NCI-H748 (cell line): ENCODE measurements around the gene GAS2L3.
"Not testable (repeated sequence)": the region's sequence is repeated elsewhere in the genome, so short reads cannot be mapped to it uniquely, and the experiment has no call there.

ENCODE experiments used
- DNase-seq: peaks from one replicate; lab custom pipeline; 2025; ENCODE audit not compliant: unreplicated experiment; lab: John Stamatoyannopoulos, UW

The GAS2L3 gene

GRCh38 chr12:100573292-100574186 is at the start of gene GAS2L3:
Gene GAS2L3 (plus strand): TSS chr12:100573684. CDS start chr12:100594905, 21,221 bp downstream.
- peak; percentile 94 for DNase-seq

DNA sequence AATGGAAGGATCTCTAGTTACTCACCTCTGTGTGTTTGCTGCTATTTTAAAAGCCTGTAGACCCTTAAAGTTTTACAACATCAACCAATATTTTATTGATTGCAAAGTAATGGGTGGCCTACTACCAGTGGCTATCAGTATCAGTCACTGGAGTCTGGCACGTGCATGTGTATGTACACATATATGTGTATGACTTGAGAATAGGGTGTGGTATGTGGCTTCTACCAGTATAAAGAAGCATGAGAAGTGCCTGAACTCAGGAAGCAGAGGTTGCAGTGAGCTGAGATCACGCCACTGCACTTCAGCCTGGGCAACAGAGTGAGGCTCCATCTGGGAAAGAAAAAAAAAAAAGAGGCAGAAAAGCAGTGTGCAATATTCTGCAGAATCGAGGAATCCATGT is 45.5 kb upstream of the GAS2L3 start:
- no peak for DNase-seq

- DNase-seq = no peak
Measured at GRCh38 chr12:100528471-100529127, 44.9 kb upstream of the GAS2L3 start.

DNA sequence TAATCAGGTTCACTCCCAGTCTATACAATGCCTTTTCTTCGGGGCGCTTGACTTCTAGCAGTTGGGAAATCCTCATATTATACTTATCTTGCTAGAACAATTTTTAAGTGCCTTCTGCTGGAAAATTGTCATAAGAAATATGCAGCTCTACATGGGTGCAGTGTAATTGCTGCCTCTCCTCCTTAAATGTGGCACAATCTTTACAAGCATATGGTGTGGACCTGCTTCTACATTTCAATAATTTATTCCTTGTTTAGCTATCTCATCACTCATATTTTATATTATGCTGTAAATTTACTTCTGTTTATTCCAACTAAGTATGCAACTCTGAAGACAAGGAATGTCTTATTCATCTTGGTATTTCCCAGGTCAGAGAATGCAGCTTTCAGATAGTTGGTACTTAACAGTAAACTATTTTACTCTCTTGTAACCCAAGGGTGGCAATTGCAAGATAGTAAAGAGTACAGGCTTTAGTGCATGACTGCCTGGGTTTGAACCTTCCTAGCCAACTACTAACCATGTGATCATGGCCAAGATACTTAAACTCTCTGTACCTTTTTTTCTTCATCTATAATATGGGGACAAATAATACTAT is 43.6 kb upstream of the GAS2L3 start:
- no peak for DNase-seq

DNA sequence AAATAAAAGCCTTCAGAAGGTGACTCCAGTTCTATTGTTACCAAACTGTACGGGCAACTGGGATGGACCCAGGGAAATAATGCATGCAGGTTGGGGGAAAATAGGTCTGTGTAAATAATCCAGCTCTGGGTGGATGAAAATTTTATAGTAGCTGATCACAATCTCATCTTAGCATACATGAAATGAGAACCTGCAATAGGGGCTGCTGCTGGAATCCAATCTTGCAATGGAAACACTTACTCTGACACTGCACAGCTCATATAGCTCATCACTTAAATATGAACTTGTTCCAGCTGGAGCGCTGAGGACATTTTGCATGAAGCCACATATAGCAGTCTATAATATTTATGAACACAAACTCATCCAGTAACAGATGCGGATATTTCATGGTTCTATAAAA is 40.1 kb upstream of the GAS2L3 start:
- no peak for DNase-seq

DNA sequence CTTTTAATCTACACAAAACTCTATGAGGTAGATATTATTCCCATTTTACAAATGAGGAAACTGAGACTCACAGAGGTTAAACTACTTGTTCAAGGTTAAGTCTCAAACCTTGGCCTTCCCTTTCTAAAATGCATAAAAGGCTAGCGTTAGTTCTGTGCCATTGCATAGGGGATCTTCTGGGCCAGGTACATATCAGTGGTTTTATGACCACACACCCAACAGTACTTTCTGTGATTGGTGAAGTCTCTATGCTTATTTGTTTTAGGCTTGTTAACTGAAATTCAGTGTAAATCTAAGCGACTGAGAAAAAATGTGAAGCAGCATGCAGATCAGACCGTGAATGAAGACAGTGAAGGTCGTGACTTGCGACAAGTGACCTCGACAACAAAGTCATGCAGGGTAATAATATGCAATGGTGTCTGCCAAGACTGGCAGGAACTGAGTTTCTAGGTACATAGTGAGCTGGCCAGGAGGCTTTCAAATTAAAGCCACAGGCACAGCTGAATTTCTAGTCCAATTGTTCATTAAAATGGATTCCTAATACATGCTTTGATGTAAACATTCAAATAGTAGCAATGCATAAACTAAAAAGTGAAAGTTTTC is 38.8 kb upstream of the GAS2L3 start:
- DNase-seq = no peak

DNA sequence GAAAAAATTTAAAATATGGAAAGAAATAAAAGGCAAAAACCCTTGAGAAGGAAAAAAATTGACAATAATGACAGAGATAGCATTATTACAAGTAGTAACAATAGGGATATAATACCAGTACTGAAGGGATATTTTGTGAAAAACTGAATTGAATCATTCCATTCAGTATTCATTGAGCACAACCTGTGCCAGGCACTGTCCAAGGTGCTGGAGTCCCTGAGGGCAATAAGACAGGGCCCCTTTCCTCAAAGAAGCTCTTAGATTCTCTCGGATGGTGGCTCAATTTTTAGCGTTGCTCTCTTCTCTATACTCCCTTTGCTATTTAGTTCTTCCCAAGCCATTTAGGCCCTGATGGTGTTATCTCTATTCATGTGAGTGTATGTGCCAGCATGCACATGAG is 34.3 kb upstream of the GAS2L3 start:
- no peak for DNase-seq

GRCh38 chr12:100544165-100544564 is 29.3 kb upstream of the GAS2L3 start:
- DNase-seq = no peak

DNA sequence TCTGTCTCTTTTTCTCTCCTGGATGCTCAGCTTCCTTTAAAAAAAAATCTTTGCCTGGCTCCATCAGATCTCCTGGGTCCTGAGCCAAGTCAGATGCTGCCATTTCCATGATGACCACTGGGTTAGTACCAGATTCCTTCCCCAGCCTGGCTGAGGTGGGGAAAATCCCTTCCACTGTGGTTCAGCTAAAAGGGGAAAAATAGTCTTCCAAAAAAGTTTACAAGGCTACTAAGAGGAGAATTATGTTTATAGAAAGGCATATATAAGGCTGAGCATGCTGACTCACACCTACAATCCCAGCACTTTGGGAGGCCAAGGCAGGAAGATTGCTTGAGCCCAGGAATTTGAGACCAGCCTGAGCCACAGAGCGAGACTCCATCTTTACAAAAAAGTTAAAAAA is 28.4 kb upstream of the GAS2L3 start:
- no peak for DNase-seq

GRCh38 chr12:100553936-100554335 is 19.5 kb upstream of the GAS2L3 start:
- no peak for DNase-seq

- DNase-seq = peak; percentile 80
Measured at GRCh38 chr12:100554608-100555077, 18.8 kb upstream of the GAS2L3 start.

DNA sequence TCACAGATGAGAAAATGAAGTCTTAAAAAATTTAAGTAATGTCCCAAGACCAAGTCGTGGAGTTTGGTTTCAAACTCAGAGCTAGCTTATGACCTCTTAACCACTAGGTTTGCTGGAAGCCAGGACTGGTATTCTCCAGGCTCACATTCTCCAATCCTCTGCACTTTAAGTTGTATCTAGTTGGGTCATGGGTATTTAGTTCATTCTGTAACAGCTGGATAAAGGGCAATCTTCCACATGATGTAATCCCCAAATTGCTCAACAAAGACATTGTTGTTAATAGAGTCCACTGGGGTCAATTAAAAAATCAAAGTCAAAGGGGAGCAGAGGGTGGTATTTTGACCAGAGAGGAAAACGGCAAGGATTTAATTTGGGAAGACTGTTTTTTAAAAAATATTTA is 17.8 kb upstream of the GAS2L3 start:
- DNase-seq = no peak

DNA sequence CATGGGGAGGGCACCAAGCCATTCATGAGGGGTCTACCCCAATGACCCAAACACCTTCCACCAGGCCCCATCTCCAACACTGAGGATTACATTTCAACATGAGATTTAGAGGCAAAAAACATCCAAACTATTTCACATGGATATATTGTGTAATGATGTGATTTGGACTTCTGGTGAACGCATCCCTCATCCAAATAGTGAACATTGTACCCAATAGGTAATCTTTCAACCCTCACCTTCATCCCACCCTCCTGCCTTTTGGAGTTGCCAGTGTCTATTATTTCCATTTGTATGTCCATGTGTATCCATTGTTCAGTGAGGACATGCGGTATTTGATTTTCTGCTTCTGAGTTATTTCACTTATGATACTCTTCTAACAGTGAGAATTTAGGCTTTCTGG is 16.1 kb upstream of the GAS2L3 start:
- no peak for DNase-seq

- DNase-seq = not testable (repeated sequence)
Measured at GRCh38 chr12:100559261-100559660, 14.2 kb upstream of the GAS2L3 start.

- no peak for DNase-seq
Measured at GRCh38 chr12:100564090-100564489, 9.4 kb upstream of the GAS2L3 start.

- no peak for DNase-seq
Measured at GRCh38 chr12:100564905-100565467, 8.5 kb upstream of the GAS2L3 start.

DNA sequence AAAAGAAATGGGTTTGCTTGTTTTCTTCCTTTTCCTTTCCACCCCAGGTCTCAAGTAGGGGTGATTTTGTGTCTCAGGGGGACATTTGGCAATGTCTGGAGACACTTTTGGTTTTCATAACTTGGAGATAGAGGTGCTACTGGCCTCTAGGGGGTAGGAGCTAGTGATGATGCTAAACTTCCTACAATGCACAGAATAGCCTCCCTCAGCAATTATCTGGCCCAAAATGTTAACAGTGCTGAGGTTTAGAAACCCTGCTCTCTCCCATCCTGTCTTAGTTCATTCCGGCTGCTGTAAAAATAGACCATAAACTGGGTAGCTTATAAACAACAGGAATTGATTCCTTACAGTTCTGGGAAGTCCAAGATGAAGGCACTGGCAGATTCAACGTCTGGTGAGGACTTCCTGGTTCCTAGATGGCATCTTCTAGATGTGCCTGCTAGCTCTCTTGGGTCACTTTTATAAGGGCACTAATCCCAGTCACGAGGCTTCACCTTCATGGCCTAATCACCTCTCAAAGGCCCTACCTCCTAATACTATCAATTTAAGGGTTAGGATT is 7.4 kb upstream of the GAS2L3 start:
- DNase-seq = no peak

DNA sequence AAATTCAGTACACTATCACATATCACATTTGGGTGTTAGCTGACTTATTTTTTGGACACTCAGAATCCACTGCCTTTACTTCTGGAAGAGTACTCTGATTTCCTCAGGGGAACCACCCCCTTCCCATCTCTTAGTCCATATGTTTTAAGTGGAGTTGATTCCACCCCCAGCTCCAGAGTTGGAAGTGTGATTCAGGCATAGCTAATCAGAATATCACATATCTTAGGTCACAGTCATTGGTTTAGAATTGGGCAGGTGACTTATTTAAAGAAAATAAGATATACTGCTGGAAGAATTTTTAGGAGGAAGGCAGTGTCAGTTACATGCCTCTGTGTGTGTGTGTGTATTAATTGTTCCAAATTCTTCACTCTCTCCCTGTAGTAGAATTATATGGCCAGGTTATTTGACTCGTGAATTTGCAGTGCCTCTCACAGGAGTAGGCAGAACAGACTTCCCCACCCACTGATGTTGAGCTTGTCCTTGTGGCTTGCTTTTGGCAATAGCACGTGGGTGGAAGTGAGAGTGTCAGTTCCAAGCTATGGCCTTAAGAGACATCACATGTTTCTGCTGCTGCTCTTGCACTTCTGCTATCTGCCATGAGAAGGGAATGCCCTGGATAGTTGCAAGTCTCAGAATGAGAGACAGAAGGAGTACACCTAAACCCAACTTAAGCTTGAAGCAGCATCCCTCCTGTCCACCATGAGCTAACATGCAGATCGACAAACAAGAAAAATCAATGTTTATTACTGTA is 6.4 kb upstream of the GAS2L3 start:
- no peak for DNase-seq

GRCh38 chr12:100567945-100568344 is 5.5 kb upstream of the GAS2L3 start:
- DNase-seq = no peak

GRCh38 chr12:100572184-100572583 is 1.3 kb upstream of the GAS2L3 start:
- DNase-seq = no peak
